ENCODE measurements around the gene CACNA2D1. TPM values are rescaled to one million over a fixed set of nuclear protein-coding genes. Genes with fewer than 3 reads are reported as not detected.

The CACNA2D1 gene
- total RNA-seq, 2 experiments from 2014 or later: not detected

- CTCF ChIA-PET: no interaction called here
- Mint-ChIP-seq H3K27ac (no peak overlapping the region), H3K4me3 (no peak overlapping the region), H3K36me3 (ENCODE audit: low read depth) (no peaks in the 10 kb centered on the region), H3K9me3 (no peaks in the 10 kb centered on the region), H3K4me1 (no peaks in the 10 kb centered on the region), H3K27me3 (no peaks in the 10 kb centered on the region)
- POLR2A ChIA-PET: no interaction called here
- no peak for DNase-seq
Observed at GRCh38 chr7:82373926-82374635, 69.5 kb downstream of the CACNA2D1 start.

GRCh38 chr7:82364671-82365070, 78.9 kb downstream of the CACNA2D1 start:
- peaks cover 3% of the 10 kb centered on the region for H3K9me3 Mint-ChIP-seq
- no peaks in the 10 kb centered on the region for H3K4me1 Mint-ChIP-seq
- no peaks in the 10 kb centered on the region for H3K36me3 Mint-ChIP-seq (ENCODE audit: low read depth)
- no peak overlapping the region for H3K27ac Mint-ChIP-seq
- CTCF ChIA-PET: no interaction called here
- H3K27me3 Mint-ChIP-seq: no peaks in the 10 kb centered on the region
- no peak overlapping the region for H3K4me3 Mint-ChIP-seq
- no peak for DNase-seq
- POLR2A ChIA-PET: no interaction called here

GRCh38 chr7:82364048-82364447, 79.5 kb downstream of the CACNA2D1 start:
- Mint-ChIP-seq H3K36me3 (ENCODE audit: low read depth) (no peaks in the 10 kb centered on the region), H3K9me3 (peaks cover 3% of the 10 kb centered on the region), H3K4me3 (no peak overlapping the region), H3K27ac (no peak overlapping the region), H3K4me1 (no peaks in the 10 kb centered on the region), H3K27me3 (no peaks in the 10 kb centered on the region)
- CTCF ChIA-PET: no interaction called here
- DNase-seq: no peak
- POLR2A ChIA-PET: no interaction called here

- H3K36me3 Mint-ChIP-seq (ENCODE audit: low read depth): no peaks in the 10 kb centered on the region
- H3K4me1 Mint-ChIP-seq: no peaks in the 10 kb centered on the region
- no peak overlapping the region for H3K4me3 Mint-ChIP-seq
- no peak overlapping the region for H3K27ac Mint-ChIP-seq
- ChIA-PET CTCF (no interaction called here), POLR2A (no interaction called here)
- H3K9me3 Mint-ChIP-seq: peaks cover 2% of the 10 kb centered on the region
- no peaks in the 10 kb centered on the region for H3K27me3 Mint-ChIP-seq
- DNase-seq: no peak
Observed at GRCh38 chr7:82362129-82362706, 81.4 kb downstream of the CACNA2D1 start.

- DNase-seq: no peak
- Mint-ChIP-seq H3K36me3 (ENCODE audit: low read depth) (no peaks in the 10 kb centered on the region), H3K4me3 (no peak overlapping the region), H3K9me3 (no peaks in the 10 kb centered on the region), H3K4me1 (no peaks in the 10 kb centered on the region), H3K27ac (no peak overlapping the region), H3K27me3 (no peaks in the 10 kb centered on the region)
- ChIA-PET POLR2A (no interaction called here), CTCF (no interaction called here)
Observed at GRCh38 chr7:82360591-82361368, 82.8 kb downstream of the CACNA2D1 start.

- no peaks in the 10 kb centered on the region for H3K36me3 Mint-ChIP-seq (ENCODE audit: low read depth)
- no peaks in the 10 kb centered on the region for H3K27me3 Mint-ChIP-seq
- no peaks in the 10 kb centered on the region for H3K4me1 Mint-ChIP-seq
- H3K9me3 Mint-ChIP-seq: no peaks in the 10 kb centered on the region
- ChIA-PET CTCF (no interaction called here), POLR2A (no interaction called here)
- H3K27ac Mint-ChIP-seq: no peak overlapping the region
- H3K4me3 Mint-ChIP-seq: no peak overlapping the region
- no peak for DNase-seq
Observed at GRCh38 chr7:82359426-82359825, 84.2 kb downstream of the CACNA2D1 start.

- DNase-seq: no peak
- H3K9me3 Mint-ChIP-seq: no peaks in the 10 kb centered on the region
- CTCF ChIA-PET: no interaction called here
- H3K4me3 Mint-ChIP-seq: no peak overlapping the region
- no peak overlapping the region for H3K27ac Mint-ChIP-seq
- no peaks in the 10 kb centered on the region for H3K36me3 Mint-ChIP-seq (ENCODE audit: low read depth)
- POLR2A ChIA-PET: no interaction called here
- no peaks in the 10 kb centered on the region for H3K27me3 Mint-ChIP-seq
- no peaks in the 10 kb centered on the region for H3K4me1 Mint-ChIP-seq
Observed at GRCh38 chr7:82358923-82359322, 84.7 kb downstream of the CACNA2D1 start.

GRCh38 chr7:82358009-82358578, 85.5 kb downstream of the CACNA2D1 start:
- POLR2A ChIA-PET: no interaction called here
- H3K36me3 Mint-ChIP-seq (ENCODE audit: low read depth): no peaks in the 10 kb centered on the region
- DNase-seq: no peak
- H3K4me1 Mint-ChIP-seq: no peaks in the 10 kb centered on the region
- H3K27me3 Mint-ChIP-seq: no peaks in the 10 kb centered on the region
- no peak overlapping the region for H3K4me3 Mint-ChIP-seq
- no peak overlapping the region for H3K27ac Mint-ChIP-seq
- CTCF ChIA-PET: no interaction called here
- H3K9me3 Mint-ChIP-seq: no peaks in the 10 kb centered on the region

GRCh38 chr7:82348251-82348650, 95.3 kb downstream of the CACNA2D1 start:
- H3K4me3 Mint-ChIP-seq: no peak overlapping the region

GRCh38 chr7:82347808-82348207, 95.8 kb downstream of the CACNA2D1 start:
- Mint-ChIP-seq H3K27me3 (no peaks in the 10 kb centered on the region), H3K4me3 (no peak overlapping the region), H3K4me1 (no peaks in the 10 kb centered on the region), H3K27ac (no peak overlapping the region), H3K36me3 (ENCODE audit: low read depth) (no peaks in the 10 kb centered on the region), H3K9me3 (no peaks in the 10 kb centered on the region)
- no peak for DNase-seq
- ChIA-PET CTCF (no interaction called here), POLR2A (no interaction called here)

More at GRCh38 chr7:82348251-82348650, 95.3 kb downstream of the CACNA2D1 start:
- no peaks in the 10 kb centered on the region for H3K27me3 Mint-ChIP-seq
- no peak for DNase-seq
- H3K4me1 Mint-ChIP-seq: no peaks in the 10 kb centered on the region
- no peak overlapping the region for H3K27ac Mint-ChIP-seq
- H3K36me3 Mint-ChIP-seq (ENCODE audit: low read depth): no peaks in the 10 kb centered on the region
- ChIA-PET CTCF (no interaction called here), POLR2A (no interaction called here)
- no peaks in the 10 kb centered on the region for H3K9me3 Mint-ChIP-seq

GRCh38 chr7:82345886-82346285, 97.7 kb downstream of the CACNA2D1 start:
- H3K9me3 Mint-ChIP-seq: no peaks in the 10 kb centered on the region
- CTCF ChIA-PET: no interaction called here
- H3K4me1 Mint-ChIP-seq: no peaks in the 10 kb centered on the region
- no peaks in the 10 kb centered on the region for H3K36me3 Mint-ChIP-seq (ENCODE audit: low read depth)
- H3K4me3 Mint-ChIP-seq: no peak overlapping the region
- H3K27ac Mint-ChIP-seq: no peak overlapping the region
- POLR2A ChIA-PET: no interaction called here
- DNase-seq: no peak
- H3K27me3 Mint-ChIP-seq: no peaks in the 10 kb centered on the region

GRCh38 chr7:82343716-82344115, 99.9 kb downstream of the CACNA2D1 start:
- no peak for DNase-seq
- ChIA-PET POLR2A (no interaction called here), CTCF (no interaction called here)
- Mint-ChIP-seq H3K9me3 (no peaks in the 10 kb centered on the region), H3K27ac (no peak overlapping the region), H3K36me3 (ENCODE audit: low read depth) (no peaks in the 10 kb centered on the region), H3K27me3 (no peaks in the 10 kb centered on the region), H3K4me1 (no peaks in the 10 kb centered on the region), H3K4me3 (no peak overlapping the region)

GRCh38 chr7:82339958-82340357, 103.6 kb downstream of the CACNA2D1 start:
- no peak overlapping the region for H3K27ac Mint-ChIP-seq
- CTCF ChIA-PET: no interaction called here
- DNase-seq: no peak
- H3K36me3 Mint-ChIP-seq (ENCODE audit: low read depth): no peaks in the 10 kb centered on the region
- H3K9me3 Mint-ChIP-seq: no peaks in the 10 kb centered on the region
- POLR2A ChIA-PET: no interaction called here
- H3K27me3 Mint-ChIP-seq: no peaks in the 10 kb centered on the region
- no peaks in the 10 kb centered on the region for H3K4me1 Mint-ChIP-seq
- no peak overlapping the region for H3K4me3 Mint-ChIP-seq

- no peaks in the 10 kb centered on the region for H3K36me3 Mint-ChIP-seq (ENCODE audit: low read depth)
- no peaks in the 10 kb centered on the region for H3K27me3 Mint-ChIP-seq
- H3K9me3 Mint-ChIP-seq: no peaks in the 10 kb centered on the region
- no peak overlapping the region for H3K4me3 Mint-ChIP-seq
- ChIA-PET CTCF (no interaction called here), POLR2A (no interaction called here)
- H3K4me1 Mint-ChIP-seq: no peaks in the 10 kb centered on the region
- DNase-seq: no peak
- H3K27ac Mint-ChIP-seq: no peak overlapping the region
Observed at GRCh38 chr7:82335927-82336326, 107.7 kb downstream of the CACNA2D1 start.
